ENCODE results near the gene PFKFB2.

The PFKFB2 gene

DNA sequence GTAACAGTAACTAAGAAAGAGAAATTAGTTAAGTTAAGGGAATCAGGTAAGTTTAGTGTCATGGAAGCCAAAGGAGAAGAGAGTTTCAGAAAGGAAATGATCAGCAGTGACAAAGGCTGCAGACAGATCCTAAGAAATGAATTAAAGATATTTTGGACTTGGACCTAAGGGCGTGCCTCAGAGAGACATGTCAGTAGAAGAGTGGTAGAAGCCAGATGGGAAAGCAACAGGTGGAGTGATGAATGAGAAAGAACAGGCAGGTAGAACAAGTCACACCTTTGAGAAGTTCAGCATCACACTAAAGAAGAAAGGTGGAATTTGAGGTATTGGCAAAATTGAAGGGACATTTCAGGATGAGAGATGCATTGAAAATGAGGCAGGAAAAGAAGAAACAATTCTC lies 49.6 kb downstream of the PFKFB2 start:
- H3F3A ChIP-seq (ENCODE audit: control insufficient read depth, insufficient read depth), result no peaks in the 10 kb centered on the region
- H3K4me3 ChIP-seq (ENCODE audit: low read length), result no peak overlapping the region
- H3K36me3 ChIP-seq (ENCODE audit: control insufficient read depth, low read length), result no peaks in the 10 kb centered on the region
- no peak overlapping the region for H3K27ac ChIP-seq (ENCODE audit: low read depth, low read length)
- peaks cover 4% of the 10 kb centered on the region; the same call in 1 of the 2 replicates for H3K27me3 ChIP-seq (ENCODE audit: control insufficient read depth, low read length)
- H3K9me2 ChIP-seq (replicated peaks; ENCODE audit: control insufficient read depth, low read length), result no peaks in the 10 kb centered on the region
- H3K4me1 ChIP-seq (ENCODE audit: control insufficient read depth, low read length), result no peaks in the 10 kb centered on the region
- no peaks in the 10 kb centered on the region for H3K79me2 ChIP-seq (ENCODE audit: control insufficient read depth, low read length)
- no peaks in the 10 kb centered on the region for H3K9me3 ChIP-seq (ENCODE audit: control insufficient read depth, insufficient read depth, low read length)
- no peak overlapping the region for H3K4me2 ChIP-seq (ENCODE audit: low read length)
- no peaks in the 10 kb centered on the region for H4K20me1 ChIP-seq (ENCODE audit: control insufficient read depth, insufficient read depth, low read depth, low read length)
- TF ChIP-seq, protein P1, sequence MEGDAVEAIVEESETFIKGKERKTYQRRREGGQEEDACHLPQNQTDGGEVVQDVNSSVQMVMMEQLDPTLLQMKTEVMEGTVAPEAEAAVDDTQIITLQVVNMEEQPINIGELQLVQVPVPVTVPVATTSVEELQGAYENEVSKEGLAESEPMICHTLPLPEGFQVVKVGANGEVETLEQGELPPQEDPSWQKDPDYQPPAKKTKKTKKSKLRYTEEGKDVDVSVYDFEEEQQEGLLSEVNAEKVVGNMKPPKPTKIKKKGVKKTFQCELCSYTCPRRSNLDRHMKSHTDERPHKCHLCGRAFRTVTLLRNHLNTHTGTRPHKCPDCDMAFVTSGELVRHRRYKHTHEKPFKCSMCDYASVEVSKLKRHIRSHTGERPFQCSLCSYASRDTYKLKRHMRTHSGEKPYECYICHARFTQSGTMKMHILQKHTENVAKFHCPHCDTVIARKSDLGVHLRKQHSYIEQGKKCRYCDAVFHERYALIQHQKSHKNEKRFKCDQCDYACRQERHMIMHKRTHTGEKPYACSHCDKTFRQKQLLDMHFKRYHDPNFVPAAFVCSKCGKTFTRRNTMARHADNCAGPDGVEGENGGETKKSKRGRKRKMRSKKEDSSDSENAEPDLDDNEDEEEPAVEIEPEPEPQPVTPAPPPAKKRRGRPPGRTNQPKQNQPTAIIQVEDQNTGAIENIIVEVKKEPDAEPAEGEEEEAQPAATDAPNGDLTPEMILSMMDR (IDR thresholded peaks at IDR 0.05; ENCODE audit: low read depth, low read length, poor library complexity, severe bottlenecking), result no peak
- no peak for TF ChIP-seq EZH2phosphoT487 (IDR thresholded peaks at IDR 0.05; ENCODE audit: borderline replicate concordance, low read length)

DNA sequence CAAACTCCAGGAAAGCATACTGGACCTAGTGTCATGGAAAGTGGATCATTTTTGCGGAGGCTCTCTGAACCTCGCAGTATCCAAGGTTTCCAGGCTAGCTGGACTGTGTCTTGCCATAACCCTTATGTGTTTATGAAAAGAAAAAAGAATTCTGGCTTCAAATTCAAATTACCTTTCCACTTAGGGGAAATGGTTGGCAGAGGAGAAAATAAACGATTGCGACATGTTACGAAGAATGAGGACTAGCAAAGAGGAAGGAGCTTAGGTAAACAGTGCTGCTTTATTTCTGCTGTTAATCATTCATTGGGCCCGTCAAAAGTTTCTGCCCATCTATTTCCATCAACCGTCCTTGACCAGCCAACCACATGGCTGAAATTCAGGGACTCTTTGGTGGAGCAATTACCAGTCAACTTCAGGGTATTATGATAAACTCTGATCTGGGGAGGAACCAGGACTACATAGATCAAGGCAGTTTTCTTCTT lies 50.9 kb downstream of the PFKFB2 start, which contains the start of gene C4BPA:
Gene C4BPA, plus strand, starts transcription at position 342 of the 482 bp plus-strand sequence. CDS start 8,793 bp downstream, outside the sequence.
- Histone ChIP-seq H3K36me3 (ENCODE audit: control insufficient read depth, low read length) (no peaks in the 10 kb centered on the region), H3F3A (ENCODE audit: control insufficient read depth, insufficient read depth) (no peaks in the 10 kb centered on the region), H3K4me2 (ENCODE audit: low read length) (no peak within 1 kb of the TSS), H3K27ac (ENCODE audit: low read depth, low read length) (no peak within 1 kb of the TSS), H3K79me2 (ENCODE audit: control insufficient read depth, low read length) (no peaks in the 10 kb centered on the region), H4K20me1 (ENCODE audit: control insufficient read depth, insufficient read depth, low read depth, low read length) (no peaks in the 10 kb centered on the region), H3K4me1 (ENCODE audit: control insufficient read depth, low read length) (no peaks in the 10 kb centered on the region), H3K9me2 (replicated peaks; ENCODE audit: control insufficient read depth, low read length) (no peaks in the 10 kb centered on the region), H3K4me3 (ENCODE audit: low read length) (no peak within 1 kb of the TSS), H3K9me3 (ENCODE audit: control insufficient read depth, insufficient read depth, low read length) (no peaks in the 10 kb centered on the region), H3K27me3 (ENCODE audit: control insufficient read depth, low read length) (peaks cover 4% of the 10 kb centered on the region; the same call in 1 of the 2 replicates)
- TF ChIP-seq, protein P1 (IDR thresholded peaks at IDR 0.05; ENCODE audit: low read depth, low read length, poor library complexity, severe bottlenecking), result no peak
- TF ChIP-seq EZH2phosphoT487 (IDR thresholded peaks at IDR 0.05; ENCODE audit: borderline replicate concordance, low read length), result no peak

GRCh38 chr1:207109004-207109403 lies 55.9 kb downstream of the PFKFB2 start:
- Histone ChIP-seq H3K4me2 (ENCODE audit: low read length) (no peak overlapping the region), H3K9me3 (ENCODE audit: control insufficient read depth, insufficient read depth, low read length) (no peaks in the 10 kb centered on the region), H3F3A (ENCODE audit: control insufficient read depth, insufficient read depth) (no peaks in the 10 kb centered on the region), H3K4me1 (ENCODE audit: control insufficient read depth, low read length) (no peaks in the 10 kb centered on the region), H4K20me1 (ENCODE audit: control insufficient read depth, insufficient read depth, low read depth, low read length) (no peaks in the 10 kb centered on the region), H3K79me2 (ENCODE audit: control insufficient read depth, low read length) (no peaks in the 10 kb centered on the region), H3K36me3 (ENCODE audit: control insufficient read depth, low read length) (no peaks in the 10 kb centered on the region), H3K4me3 (ENCODE audit: low read length) (no peak overlapping the region), H3K9me2 (replicated peaks; ENCODE audit: control insufficient read depth, low read length) (no peaks in the 10 kb centered on the region), H3K27me3 (ENCODE audit: control insufficient read depth, low read length) (peaks cover 15% of the 10 kb centered on the region; the same call in 1 of the 2 replicates), H3K27ac (ENCODE audit: low read depth, low read length) (no peak overlapping the region)
- TF ChIP-seq EZH2phosphoT487 (IDR thresholded peaks at IDR 0.05; ENCODE audit: borderline replicate concordance, low read length), result no peak
- TF ChIP-seq, protein P1 (IDR thresholded peaks at IDR 0.05; ENCODE audit: low read depth, low read length, poor library complexity, severe bottlenecking), result no peak

All from DOHH2 (cell line).